ENCODE results near the gene KANK4. TPM values are rescaled to one million over a fixed set of nuclear protein-coding genes. Genes with fewer than 3 reads are reported as not detected.

The KANK4 gene
- total and polyA plus RNA-seq, 12 donors, result 0.04 to 0.61 (median 0.19) TPM

DNA sequence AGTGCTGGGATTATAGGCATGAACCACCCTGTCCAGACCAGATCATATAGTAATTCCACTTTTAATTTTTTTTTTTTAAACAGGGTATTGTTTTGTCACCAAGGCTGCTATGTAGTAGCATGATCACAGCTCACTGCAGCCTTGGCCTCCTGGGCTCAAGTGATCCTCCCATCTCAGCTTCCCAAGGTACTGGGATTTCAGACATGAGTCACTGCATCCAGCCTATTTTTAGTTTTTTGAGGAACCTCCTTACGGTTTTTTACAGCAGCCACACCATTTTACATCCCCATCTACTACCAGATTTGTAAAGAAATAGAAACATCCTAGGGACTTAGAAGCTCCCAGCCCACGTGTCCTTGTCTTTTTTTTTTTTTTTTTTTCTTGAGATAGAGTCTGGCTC, 100.6 kb downstream of the KANK4 start:
- H3K4me3 ChIP-seq, result no peak overlapping the region
- no peaks in the 10 kb centered on the region for H3K9me3 ChIP-seq
- DNase-seq (no peak), ATAC-seq (no peak)
- WGBS, 2 donors, result 58 to 90% methylated on average over 2 of the region's 2 CpGs
- H3K27ac ChIP-seq, result no peak overlapping the region
- intact Hi-C loops (cut with DNase I), result no loop called here
- TF ChIP-seq, protein P1, sequence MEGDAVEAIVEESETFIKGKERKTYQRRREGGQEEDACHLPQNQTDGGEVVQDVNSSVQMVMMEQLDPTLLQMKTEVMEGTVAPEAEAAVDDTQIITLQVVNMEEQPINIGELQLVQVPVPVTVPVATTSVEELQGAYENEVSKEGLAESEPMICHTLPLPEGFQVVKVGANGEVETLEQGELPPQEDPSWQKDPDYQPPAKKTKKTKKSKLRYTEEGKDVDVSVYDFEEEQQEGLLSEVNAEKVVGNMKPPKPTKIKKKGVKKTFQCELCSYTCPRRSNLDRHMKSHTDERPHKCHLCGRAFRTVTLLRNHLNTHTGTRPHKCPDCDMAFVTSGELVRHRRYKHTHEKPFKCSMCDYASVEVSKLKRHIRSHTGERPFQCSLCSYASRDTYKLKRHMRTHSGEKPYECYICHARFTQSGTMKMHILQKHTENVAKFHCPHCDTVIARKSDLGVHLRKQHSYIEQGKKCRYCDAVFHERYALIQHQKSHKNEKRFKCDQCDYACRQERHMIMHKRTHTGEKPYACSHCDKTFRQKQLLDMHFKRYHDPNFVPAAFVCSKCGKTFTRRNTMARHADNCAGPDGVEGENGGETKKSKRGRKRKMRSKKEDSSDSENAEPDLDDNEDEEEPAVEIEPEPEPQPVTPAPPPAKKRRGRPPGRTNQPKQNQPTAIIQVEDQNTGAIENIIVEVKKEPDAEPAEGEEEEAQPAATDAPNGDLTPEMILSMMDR (IDR thresholded peaks at IDR 0.05), result no peak
- no peaks in the 10 kb centered on the region for H3K27me3 ChIP-seq
- H3K36me3 ChIP-seq, result no peaks in the 10 kb centered on the region
- no peaks in the 10 kb centered on the region for H3K4me1 ChIP-seq

DNA sequence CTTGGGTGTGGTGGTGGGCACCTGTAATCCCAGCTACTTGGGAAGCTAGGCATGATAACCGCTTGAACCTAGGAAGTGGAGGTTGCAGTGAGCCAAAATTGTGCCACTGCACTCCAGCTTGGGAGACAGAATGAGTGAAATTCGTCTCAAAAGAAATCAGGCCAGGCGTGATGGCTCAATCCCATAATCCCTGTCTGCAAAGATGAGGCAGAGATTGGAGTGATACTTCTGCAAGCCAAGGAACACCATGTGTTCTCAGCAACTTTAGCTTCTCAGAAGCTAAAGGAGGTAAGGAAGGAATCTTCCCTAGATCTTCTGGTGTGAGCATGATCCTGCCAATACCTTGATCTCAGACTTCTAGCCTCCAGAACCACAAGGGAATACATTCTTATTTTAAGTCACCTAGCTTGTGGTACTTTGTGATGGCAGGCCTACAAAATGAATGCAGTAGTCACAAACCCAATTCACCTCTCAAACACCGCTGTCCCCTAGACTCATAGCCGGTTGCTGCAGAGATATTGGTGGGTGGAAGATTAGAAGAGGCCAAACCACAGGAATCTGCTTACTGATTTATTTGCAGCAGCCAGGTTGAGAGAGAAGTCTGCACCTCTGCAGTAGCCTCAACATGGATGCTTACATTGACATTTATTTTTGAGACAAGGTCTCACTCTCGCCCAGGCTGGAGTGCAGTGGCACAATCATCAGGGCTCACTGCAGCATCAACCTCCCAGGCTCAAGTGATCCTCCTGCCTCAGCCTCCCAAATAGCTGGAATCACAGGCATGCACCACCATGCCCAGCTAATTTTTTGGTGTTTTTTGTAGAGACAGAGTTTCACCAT, 105.9 kb downstream of the KANK4 start:
- Histone ChIP-seq H3K27ac (no peak overlapping the region), H3K9me3 (peaks cover 0 to 25% (median 14%) of the 10 kb centered on the region in 11 donors), H3K36me3 (no peaks in the 10 kb centered on the region), H3K27me3 (no peaks in the 10 kb centered on the region), H3K4me3 (no peak overlapping the region), H3K4me1 (no peaks in the 10 kb centered on the region)
- no peak for ATAC-seq
- no peak for DNase-seq
- TF ChIP-seq, protein P1 (IDR thresholded peaks at IDR 0.05), result no peak
- 78 to 85% methylated on average over 6 of the region's 6 CpGs for WGBS, 2 donors
- intact Hi-C loops (cut with DNase I), result no loop called here

DNA sequence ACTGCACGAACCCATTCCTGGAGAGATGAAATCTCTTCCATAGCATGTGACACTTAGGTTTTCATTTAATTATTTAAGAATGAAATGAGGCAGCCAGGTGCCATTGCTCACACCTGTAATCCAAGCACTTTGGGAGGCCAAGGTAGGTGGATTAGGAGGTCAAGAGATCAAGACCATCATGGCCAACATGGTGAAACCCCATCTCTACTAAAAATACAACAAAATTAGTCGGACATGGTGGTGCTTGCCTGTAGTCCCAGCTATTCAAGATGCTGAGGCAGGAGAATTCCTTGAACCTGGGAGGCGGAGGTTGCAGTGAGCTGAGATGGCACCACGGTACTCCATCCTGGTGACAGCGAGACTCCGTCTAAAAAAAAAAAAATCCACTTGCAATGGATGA, 106.8 kb downstream of the KANK4 start:
- ATAC-seq, result no peak
- TF ChIP-seq, protein P1 (IDR thresholded peaks at IDR 0.05), result no peak
- intact Hi-C loops (cut with DNase I), result no loop called here
- H3K27me3 ChIP-seq, result no peaks in the 10 kb centered on the region
- peaks cover 0 to 25% (median 14%) of the 10 kb centered on the region in 11 donors for H3K9me3 ChIP-seq
- H3K4me3 ChIP-seq, result no peak overlapping the region
- H3K27ac ChIP-seq, result no peak overlapping the region
- H3K4me1 ChIP-seq, result no peaks in the 10 kb centered on the region
- no peak for DNase-seq
- H3K36me3 ChIP-seq, result no peaks in the 10 kb centered on the region
- WGBS, 2 donors, result 81 to 90% methylated on average over 6 of the region's 6 CpGs

DNA sequence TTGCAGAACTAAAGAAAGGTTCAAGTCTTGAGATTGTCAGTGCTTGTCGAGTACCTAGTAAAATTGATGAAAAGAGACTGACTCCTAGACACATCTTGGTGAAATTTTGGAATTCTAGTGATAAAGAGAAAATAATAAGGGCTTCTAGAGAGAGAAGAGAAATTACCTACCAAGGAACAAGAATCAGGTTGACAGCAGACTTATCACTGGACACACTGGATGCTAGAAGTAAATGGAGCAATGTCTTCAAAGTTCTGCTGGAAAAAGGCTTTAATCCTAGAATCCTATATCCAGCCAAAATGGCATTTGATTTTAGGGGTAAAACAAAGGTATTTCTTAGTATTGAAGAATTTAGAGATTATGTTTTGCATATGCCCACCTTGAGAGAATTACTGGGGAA, 108.3 kb downstream of the KANK4 start:
- intact Hi-C loops (cut with DNase I), result no loop called here
- no peak overlapping the region for H3K4me3 ChIP-seq
- ATAC-seq (no peak), DNase-seq (no peak)
- TF ChIP-seq, protein P1 (IDR thresholded peaks at IDR 0.05), result no peak
- 93 to 98% methylated on average over 1 of the region's 1 CpG for WGBS, 2 donors
- H3K27ac ChIP-seq, result no peak overlapping the region
- H3K4me1 ChIP-seq, result no peaks in the 10 kb centered on the region
- H3K36me3 ChIP-seq, result no peaks in the 10 kb centered on the region
- no peaks in the 10 kb centered on the region for H3K27me3 ChIP-seq
- peaks cover 0 to 26% (median 14%) of the 10 kb centered on the region in 11 donors for H3K9me3 ChIP-seq
